SJSA1 (cell line): ENCODE measurements around the gene AMACR. TPM values are rescaled to one million over a fixed set of nuclear protein-coding genes. Genes with fewer than 3 reads are reported as not detected.

ENCODE experiments used
- DNase-seq, 2 experiments: peaks; one replicate each; pipeline ENCODE4 v3.0.0-alpha.2; 2015 to 2020; ENCODE audit warnings: low spot score in 2 of 2, low read depth in 1 of 2
- H3K27ac ChIP-seq: fragments of 250-450 bp; sonication (Bioruptor Pico); 2 replicates; pipeline ENCODE4 v1.5.1; 2020; ENCODE audit warnings: mild to moderate bottlenecking, moderate library complexity
- H3K27me3 ChIP-seq: fragments of 250-450 bp; sonication (Bioruptor Pico); replicated peaks from 2 replicates; pipeline ENCODE4 v1.5.1; 2020; ENCODE audit warnings: mild to moderate bottlenecking, moderate library complexity
- H3K36me3 ChIP-seq: fragments of 250-450 bp; sonication (Bioruptor Pico); 2 replicates; pipeline ENCODE4 v1.5.1; 2020; ENCODE audit warnings: mild to moderate bottlenecking
- H3K4me1 ChIP-seq: fragments of 250-450 bp; sonication (Bioruptor Pico); replicated peaks from 2 replicates; pipeline ENCODE4 v1.6.1; 2021; ENCODE audit warnings: mild to moderate bottlenecking
- H3K4me3 ChIP-seq: fragments of 250-450 bp; sonication (Bioruptor Pico); 2 replicates; pipeline ENCODE4 v1.5.1; 2020; ENCODE audit warnings: mild to moderate bottlenecking
- H3K9me3 ChIP-seq: fragments of 250-450 bp; sonication (Bioruptor Pico); replicated peaks from 2 replicates; pipeline ENCODE4 v1.5.1; 2020; ENCODE audit warnings: mild to moderate bottlenecking
- total RNA-seq: library from RNA; depleted of rRNA; stranded (reverse); fragments of >200 nt; shearing (Covaris generic); gene quantifications from 2 replicates; pipeline ENCODE4 v1.2.3, GENCODE V29; 2014

The AMACR gene
- total RNA-seq, 1 experiment from 2014 or later = 5.9 TPM

DNA sequence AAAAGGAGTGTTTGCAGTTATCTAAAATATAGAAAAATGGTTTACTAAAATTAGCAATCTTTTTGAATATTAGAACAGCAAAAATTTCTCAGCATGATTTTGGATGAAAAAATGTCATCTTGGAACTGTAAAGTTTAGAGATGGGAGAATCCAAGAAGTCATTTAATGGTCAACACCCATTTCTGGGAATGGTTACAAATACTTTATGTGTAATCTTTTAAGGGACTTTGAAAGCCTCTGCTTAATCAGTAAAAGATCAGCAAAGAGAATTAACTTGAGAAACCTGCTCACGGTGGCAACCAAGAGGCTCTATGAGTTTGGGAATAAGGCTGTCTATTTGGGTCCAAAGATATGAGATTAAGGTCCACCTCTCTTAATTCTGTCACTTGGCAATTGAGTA, 22.2 kb upstream of the AMACR start:
- Histone ChIP-seq H3K27me3 (no peaks in the 10 kb centered on the region), H3K36me3 (no peaks in the 10 kb centered on the region), H3K27ac (no peak overlapping the region), H3K4me3 (no peak overlapping the region), H3K4me1 (no peaks in the 10 kb centered on the region), H3K9me3 (no peaks in the 10 kb centered on the region)
- DNase-seq = no peak

DNA sequence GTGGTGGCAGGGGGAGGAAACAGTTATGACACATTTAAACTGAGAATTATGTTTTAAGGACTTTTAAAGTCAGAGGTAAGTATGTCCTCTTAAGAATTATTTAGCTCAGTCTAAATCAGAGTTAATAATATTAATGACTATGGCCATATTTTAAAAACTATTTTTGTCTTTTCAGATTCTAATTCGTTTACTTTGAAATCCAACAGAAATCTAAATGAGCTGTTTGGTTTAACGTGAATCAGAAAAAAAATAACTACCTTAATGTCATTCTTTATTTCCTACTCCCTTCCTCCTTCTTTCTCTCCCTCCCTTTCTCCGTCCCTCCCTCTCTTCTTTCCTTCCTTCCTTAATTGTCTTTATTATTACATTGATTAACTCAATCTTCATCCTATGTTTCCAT, 20.5 kb upstream of the AMACR start:
- Histone ChIP-seq H3K4me3 (no peak overlapping the region), H3K27me3 (no peaks in the 10 kb centered on the region), H3K4me1 (no peaks in the 10 kb centered on the region), H3K27ac (no peak overlapping the region), H3K36me3 (no peaks in the 10 kb centered on the region), H3K9me3 (no peaks in the 10 kb centered on the region)
- no peak for DNase-seq

DNA sequence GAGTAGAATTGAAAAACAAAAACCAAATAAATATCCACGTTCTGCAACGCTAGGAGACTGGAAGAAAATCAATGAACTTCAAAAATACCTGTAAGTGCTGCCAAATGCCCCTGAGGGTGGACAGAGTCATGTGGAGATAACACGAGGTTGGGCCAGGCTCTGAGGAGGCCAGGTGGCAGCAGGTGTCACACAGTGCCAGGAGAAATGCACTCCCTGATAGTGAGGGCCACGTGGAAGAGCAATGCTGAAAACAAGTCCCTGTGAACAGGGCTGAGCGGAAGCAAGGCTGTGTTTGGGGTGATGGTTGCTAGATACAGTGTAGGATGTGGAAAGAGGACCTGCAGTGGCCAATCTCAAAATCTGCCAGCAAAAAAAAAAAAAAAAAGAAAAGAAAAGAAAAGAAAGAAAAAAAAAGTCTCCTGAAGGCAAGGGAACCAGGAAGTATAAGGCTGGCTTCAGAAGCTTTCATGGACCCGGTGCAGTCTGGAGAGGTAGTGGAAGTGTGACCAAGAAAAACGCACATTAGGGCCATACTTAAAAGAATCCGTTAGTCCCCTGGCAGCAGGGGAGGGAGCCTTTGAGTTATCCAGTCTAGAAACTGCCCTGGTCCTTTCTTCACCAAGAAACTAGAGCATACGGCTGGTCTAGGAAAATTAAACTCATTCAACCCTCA, 18.4 kb upstream of the AMACR start:
- DNase-seq = no peak
- no peaks in the 10 kb centered on the region for H3K4me1 ChIP-seq
- no peak overlapping the region for H3K4me3 ChIP-seq
- H3K27ac ChIP-seq = no peak overlapping the region
- H3K36me3 ChIP-seq = no peaks in the 10 kb centered on the region
- H3K27me3 ChIP-seq = no peaks in the 10 kb centered on the region
- no peaks in the 10 kb centered on the region for H3K9me3 ChIP-seq

DNA sequence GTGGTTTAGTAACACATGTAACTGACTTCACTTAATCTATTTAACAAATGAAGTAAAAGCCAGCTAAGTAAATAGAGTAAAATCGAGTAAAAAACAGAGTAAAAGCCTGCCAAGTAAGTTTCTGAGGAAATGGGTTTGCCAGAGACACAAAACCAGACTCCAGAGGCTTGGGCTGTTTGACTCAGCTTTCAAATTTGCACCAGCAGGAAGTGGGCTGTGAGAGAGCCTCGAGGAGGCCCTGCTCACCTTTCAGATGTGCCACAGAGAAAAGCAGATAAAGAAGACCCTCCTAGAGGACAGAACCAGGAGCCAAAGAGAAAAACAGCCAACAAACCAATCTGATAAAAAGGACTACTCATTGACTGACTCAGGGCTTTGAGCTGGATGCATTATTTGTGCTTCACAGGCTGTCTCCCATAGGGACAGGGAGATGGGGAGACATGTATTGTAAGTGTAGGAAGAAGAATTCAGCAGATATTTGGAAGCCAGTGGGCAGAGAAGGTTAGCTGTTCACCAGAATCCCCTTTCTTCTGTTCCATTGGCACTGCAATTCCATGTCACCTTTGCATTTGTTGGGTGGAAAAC, 14.4 kb upstream of the AMACR start:
- no peaks in the 10 kb centered on the region for H3K27me3 ChIP-seq
- no peaks in the 10 kb centered on the region for H3K4me1 ChIP-seq
- no peaks in the 10 kb centered on the region for H3K36me3 ChIP-seq
- no peak overlapping the region for H3K4me3 ChIP-seq
- H3K9me3 ChIP-seq = no peaks in the 10 kb centered on the region
- no peak overlapping the region for H3K27ac ChIP-seq
- DNase-seq = no peak

DNA sequence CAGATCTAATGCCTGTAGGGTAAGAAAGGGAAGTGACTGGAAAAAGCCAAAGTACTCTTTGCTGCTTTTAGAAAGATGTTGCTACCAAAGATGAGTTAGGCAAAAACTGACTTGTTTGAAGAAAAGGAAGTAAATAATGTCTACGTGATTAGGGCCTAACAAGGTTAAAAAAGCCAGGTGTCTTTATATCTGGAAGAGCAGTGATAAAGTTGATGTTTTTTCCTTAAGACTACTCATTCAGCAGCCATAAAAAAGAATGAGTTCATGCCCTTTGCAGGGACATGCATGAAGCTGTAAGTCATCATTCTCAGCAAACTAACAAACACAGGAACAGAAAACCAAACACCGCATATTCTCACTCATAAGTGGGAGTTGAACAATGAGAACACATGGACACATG, 13.5 kb upstream of the AMACR start:
- Histone ChIP-seq H3K27ac (no peak overlapping the region), H3K9me3 (no peaks in the 10 kb centered on the region), H3K4me3 (no peak overlapping the region), H3K4me1 (no peaks in the 10 kb centered on the region), H3K27me3 (no peaks in the 10 kb centered on the region), H3K36me3 (no peaks in the 10 kb centered on the region)
- no peak for DNase-seq

DNA sequence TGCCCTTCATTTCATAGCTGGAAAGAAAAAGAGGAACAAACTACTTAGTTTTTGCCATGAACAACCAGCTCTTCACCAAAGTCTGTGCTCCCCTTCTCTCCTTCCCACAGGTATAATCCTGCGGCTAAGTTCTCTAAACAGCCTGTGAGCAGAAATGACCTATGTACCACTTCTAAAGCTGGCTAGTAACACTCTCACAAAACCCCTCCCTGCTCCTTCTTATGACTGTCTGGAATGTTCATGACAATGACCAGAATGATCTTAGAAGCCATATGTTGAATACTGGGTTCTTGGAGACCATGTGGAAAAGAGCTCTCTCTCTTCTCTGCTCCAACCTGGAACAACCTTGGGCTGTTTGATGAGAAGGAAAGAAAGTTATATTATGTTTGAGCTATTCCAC, 12.9 kb upstream of the AMACR start:
- Histone ChIP-seq H3K36me3 (no peaks in the 10 kb centered on the region), H3K4me1 (no peaks in the 10 kb centered on the region), H3K27me3 (no peaks in the 10 kb centered on the region), H3K4me3 (no peak overlapping the region), H3K9me3 (no peaks in the 10 kb centered on the region), H3K27ac (no peak overlapping the region)
- no peak for DNase-seq

DNA sequence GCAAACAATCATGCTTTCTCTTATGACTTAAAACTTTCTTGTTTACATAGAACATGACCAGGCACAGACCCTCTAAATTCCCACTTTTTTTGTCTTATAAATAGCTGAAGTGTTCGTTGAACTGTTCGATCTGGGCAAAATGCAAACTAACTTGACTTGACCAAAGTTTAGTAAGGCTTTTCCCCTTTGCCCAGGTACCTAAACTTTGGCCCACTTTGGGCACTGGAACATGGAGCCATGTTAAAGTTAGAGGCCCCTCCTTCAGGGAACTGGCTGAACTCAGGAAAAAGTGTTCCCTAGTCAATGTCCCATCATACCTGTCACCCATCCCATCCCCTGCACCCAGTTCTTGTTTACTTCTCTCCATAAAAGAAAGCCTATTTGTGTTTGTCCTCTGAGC, 9.4 kb upstream of the AMACR start:
- Histone ChIP-seq H3K9me3 (no peaks in the 10 kb centered on the region), H3K4me3 (no peak overlapping the region), H3K27me3 (no peaks in the 10 kb centered on the region), H3K4me1 (no peaks in the 10 kb centered on the region), H3K36me3 (no peaks in the 10 kb centered on the region), H3K27ac (no peak overlapping the region)
- DNase-seq = no peak

DNA sequence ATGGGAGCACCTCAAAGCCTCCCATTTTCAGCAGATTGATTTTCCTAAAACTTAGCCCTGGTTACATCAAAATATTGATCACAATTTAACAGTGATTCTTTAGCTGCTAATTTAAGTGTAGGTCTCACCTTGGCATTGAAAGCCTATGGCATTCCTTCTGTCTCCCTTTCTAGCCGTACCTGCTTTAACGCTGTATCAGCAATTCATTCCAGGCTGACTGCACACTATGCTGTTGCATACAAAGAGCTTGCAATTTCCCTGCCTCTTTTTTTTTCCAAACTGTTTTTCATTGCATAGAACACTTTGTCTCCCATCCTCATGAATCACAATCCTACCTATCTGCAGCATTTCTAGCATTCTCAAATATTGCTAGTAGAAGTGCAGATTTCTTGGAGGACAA, 8.9 kb upstream of the AMACR start:
- Histone ChIP-seq H3K27me3 (no peaks in the 10 kb centered on the region), H3K4me1 (no peaks in the 10 kb centered on the region), H3K4me3 (no peak overlapping the region), H3K9me3 (no peaks in the 10 kb centered on the region), H3K27ac (no peak overlapping the region), H3K36me3 (no peaks in the 10 kb centered on the region)
- no peak for DNase-seq

DNA sequence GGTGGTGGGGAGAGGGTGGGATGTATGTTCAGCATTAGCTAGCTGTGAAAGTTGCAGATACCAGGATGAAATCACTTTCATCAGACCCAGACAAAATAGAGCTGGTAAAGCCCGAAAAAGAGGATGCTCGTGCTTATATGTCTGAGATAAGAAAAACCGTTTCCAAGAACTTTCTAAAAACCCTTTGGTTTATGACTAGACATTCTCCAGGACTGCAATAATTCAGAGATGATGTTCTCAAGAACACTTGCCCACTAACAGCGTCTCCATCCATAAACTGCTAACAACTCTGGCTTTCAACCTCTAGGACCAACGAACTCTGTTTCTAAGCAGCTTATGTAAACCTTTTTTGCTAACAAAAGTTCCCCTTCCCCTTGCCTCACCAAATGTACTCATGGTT, 8.4 kb upstream of the AMACR start:
- Histone ChIP-seq H3K27ac (no peak overlapping the region), H3K27me3 (no peaks in the 10 kb centered on the region), H3K4me1 (no peaks in the 10 kb centered on the region), H3K9me3 (no peaks in the 10 kb centered on the region), H3K36me3 (no peaks in the 10 kb centered on the region), H3K4me3 (no peak overlapping the region)
- DNase-seq = no peak

DNA sequence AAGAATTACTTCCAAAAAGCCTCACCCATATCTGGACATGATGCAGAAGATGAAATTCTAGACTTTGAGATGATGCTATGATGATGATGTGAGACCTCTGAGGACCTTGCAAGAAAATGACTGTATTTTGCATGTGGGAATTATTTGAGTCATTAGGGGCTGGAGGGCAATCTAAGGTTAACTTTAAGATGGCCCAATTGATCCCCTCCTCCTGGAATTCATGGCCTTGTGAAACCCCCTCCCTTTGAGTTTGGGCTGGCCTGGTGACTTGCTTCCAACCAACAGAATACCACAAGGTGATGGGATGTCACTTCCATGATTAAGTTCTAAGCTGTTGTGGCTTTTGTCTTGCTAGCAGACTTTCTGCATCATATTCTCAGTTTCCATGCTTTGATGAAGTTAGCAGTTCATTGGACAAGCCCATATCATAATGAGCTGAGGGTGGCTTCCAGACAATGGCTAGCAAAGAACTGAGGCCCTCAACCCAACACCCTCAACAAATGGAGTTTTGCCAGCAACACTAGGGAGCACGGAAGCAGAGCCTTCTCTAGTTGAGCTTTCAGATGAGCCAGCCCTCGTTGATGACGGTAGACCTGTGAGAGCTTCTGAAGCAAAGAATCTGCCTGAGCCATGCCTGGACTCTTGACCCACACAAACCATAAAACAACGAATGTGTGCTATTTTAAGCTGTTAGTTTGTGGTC, 7.4 kb upstream of the AMACR start:
- H3K4me3 ChIP-seq = no peak overlapping the region
- no peak for DNase-seq
- H3K9me3 ChIP-seq = no peaks in the 10 kb centered on the region

DNA sequence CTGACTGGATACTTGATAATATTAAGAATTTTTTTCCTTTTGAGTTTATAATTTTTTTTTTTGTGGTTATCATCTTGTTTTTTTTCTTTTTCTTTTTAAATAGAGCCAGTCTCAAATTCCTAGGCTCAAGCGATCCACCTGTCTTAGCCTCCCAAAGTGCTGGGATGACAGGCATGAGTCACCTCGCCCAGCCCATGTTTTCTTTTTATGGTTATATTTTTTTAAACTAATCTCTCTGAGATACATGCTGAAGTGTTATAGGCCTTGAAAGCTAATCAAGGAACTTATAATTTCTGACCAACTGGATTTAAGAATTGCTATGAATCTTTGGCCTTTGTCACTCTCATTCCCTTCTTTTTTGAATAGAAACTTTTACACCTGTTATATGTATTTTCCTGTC, 6.8 kb upstream of the AMACR start:
- no peaks in the 10 kb centered on the region for H3K9me3 ChIP-seq
- no peak overlapping the region for H3K4me3 ChIP-seq
- no peaks in the 10 kb centered on the region for H3K27me3 ChIP-seq
- no peak overlapping the region for H3K27ac ChIP-seq
- no peaks in the 10 kb centered on the region for H3K4me1 ChIP-seq
- no peak for DNase-seq
- no peaks in the 10 kb centered on the region for H3K36me3 ChIP-seq

More for the DNA sequence above, 7.4 kb upstream of the AMACR start:
- Histone ChIP-seq H3K27ac (no peak overlapping the region), H3K4me1 (no peaks in the 10 kb centered on the region), H3K36me3 (no peaks in the 10 kb centered on the region), H3K27me3 (no peaks in the 10 kb centered on the region)

DNA sequence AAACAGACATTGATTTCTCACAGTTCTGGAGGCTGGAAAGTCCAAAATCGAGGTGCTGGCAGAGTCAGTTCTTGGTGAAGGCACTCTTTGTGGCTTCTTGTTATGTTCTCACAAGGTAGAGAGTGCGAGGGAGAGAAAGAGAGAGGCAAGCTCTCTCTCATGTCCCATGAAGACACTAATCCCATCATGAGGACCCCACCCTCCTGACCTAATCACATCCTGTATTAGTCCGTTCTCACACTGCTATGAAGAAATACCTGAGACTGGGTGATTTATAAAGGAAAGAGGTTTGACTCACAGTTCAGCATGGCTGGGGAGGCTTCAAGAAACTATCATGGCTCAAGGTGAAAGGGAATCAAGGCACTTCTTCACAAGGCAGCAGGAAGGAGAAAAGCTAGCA, 5.7 kb upstream of the AMACR start:
- Histone ChIP-seq H3K36me3 (no peaks in the 10 kb centered on the region), H3K27ac (no peak overlapping the region), H3K27me3 (no peaks in the 10 kb centered on the region), H3K4me3 (no peak overlapping the region), H3K4me1 (0 out of 2 replicates have a peak, but pooled peaks cover 3% of the 10 kb centered on the region), H3K9me3 (no peaks in the 10 kb centered on the region)
- no peak for DNase-seq

DNA sequence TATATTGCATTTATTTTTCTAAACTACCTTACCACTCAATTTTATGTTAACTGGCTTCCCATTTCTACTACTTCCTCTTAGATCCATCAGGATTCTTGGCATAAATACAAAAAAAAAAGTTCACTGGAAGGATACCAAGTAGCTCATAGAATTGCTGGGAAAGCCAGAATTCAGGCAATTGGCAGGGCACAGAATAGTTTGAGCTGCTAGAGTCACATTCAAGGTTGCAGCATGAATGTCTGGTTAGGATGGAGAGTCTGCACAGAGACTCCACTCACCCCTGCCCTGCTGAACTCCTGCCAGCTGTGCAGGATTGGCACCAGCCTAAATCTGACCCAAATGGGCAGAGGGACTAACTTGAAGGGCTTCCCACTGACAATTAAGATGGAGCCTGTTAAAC, 4.9 kb upstream of the AMACR start:
- H3K27me3 ChIP-seq = no peaks in the 10 kb centered on the region
- H3K27ac ChIP-seq = no peak overlapping the region
- H3K4me1 ChIP-seq = 0 out of 2 replicates have a peak, but pooled peaks cover 3% of the 10 kb centered on the region
- H3K36me3 ChIP-seq = no peaks in the 10 kb centered on the region
- H3K9me3 ChIP-seq = no peaks in the 10 kb centered on the region
- H3K4me3 ChIP-seq = no peak overlapping the region
- DNase-seq = no peak

DNA sequence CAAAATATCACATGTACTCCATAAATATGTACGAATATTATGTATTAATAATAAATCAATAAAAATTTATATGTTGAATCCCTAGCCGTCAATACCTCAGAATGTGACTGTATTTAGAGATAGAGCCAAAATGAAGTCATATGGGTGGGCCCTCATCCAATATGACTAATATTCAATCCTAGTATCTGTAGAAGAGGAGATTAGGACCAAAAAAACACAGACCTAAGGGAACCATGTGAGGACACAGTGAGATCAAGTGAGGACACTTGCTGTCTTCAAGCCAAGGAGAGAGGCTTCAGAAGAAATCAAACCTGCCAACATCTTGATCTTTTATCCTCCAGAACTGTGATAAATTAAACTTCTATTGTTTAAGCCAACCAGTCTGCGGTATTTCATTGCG, 3.7 kb upstream of the AMACR start:
- Histone ChIP-seq H3K27ac (no peak overlapping the region), H3K4me1 (0 out of 2 replicates have a peak, but pooled peaks cover 9% of the 10 kb centered on the region), H3K4me3 (no peak overlapping the region), H3K9me3 (no peaks in the 10 kb centered on the region), H3K27me3 (no peaks in the 10 kb centered on the region), H3K36me3 (no peaks in the 10 kb centered on the region)
- no peak for DNase-seq
